ENCODE data around the gene MDM2.

The MDM2 gene

DNA sequence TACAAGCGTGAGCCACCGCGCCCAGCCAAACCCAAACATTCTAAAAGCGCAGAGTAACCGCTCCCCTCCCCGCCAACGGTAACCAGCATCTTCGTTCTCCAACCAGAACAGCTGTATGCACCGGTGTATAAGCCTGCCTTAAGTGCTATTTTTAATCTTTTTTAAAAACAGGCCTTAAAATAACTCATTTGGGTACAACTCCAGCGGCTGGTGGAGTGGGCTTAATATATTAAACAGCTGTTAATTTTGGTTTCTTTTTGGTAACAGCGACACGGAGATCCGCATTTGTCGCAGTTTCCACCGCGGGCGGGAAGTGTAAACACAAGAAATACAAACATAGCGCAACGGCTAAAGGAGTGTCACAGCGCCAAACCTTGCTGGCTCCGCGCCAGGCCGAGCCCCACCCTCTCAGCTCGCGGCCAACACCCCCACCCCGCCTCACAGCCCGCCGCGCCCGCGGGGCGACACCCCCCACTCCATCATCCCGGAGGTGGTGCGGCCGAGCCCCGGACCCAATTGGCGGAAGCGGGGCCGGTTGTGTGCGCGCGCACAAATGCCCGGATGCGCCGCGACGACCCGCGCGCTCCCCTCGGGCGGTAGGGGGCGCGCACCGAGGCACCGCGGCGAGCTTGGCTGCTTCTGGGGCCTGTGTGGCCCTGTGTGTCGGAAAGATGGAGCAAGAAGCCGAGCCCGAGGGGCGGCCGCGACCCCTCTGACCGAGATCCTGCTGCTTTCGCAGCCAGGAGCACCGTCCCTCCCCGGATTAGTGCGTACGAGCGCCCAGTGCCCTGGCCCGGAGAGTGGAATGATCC is at the start of gene MDM2:
Gene MDM2 (plus strand): TSS at position 602 of the 812 bp plus-strand sequence. CDS start 301 bp downstream, outside the sequence.
- DNase-seq (ENCODE audit: low read depth) = no peak

DNA sequence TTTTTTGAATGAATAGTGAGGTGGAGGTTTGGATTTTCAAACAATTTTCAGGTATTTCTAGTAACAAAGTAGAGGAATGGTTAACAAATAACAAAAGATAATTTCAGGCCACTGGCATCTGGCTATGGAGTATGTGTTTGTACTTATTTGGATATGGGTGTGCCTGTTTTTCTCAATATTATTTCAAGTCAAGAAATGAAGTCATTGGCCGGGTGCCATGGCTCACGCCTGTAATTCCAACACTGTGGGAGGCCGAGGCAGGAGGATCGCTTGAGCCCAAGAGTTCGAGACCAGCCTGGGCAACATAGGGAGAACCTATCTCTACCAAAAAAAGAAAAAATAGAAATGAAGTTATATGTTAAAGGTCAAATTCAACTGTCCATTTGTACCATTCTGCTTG is 48.1 kb upstream of the MDM2 start:
- no peak for DNase-seq (ENCODE audit: low read depth)

DNA sequence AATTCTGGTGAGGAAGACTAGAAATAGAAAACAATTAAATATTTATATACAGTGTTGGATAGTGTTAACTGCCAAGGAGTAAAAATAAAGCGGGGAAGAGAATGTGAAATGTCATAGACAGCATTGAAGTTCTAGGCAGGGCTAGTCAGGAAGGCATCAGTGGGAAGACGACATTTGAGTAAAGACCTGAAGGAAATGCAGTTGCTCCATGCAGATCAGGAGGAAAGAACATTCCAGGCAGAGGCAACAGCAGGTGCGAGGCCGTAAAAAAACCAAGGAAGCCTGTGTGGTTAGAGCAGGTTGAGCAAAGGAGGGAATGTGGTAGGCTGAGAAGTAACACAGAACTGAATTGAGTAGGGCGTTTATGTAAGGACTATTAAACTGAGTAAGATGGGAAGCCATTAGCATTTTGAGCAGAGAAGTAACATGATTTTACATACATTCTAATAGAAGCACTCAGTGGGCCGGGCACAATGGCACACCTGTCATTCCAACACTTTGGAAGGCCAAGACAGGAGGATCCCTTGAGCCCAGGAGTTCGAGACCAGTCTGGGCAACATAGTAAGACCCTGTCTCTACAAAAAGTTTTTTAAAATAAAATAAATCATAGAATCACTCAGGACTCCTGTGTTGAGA is 47.1 kb upstream of the MDM2 start:
- DNase-seq (ENCODE audit: low read depth) = no peak

DNA sequence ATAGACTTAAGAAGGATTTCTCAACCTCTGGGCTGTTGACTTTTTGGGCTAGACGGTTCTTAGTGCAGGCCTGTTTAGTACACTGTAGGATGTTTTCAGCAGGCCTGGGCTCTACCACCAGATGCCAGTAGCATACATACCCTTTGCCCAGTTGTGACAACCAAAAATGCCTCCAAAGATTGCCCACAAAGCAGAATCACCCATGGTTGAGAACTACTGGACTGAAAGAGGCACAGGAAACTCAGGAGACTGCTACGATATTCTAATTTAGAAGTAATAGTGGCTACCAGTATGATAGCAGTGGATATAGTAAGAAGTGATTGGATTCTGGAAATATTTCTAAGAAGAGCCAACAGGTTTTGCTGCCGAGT is 46.5 kb upstream of the MDM2 start:
- no peak for DNase-seq (ENCODE audit: low read depth)

DNA sequence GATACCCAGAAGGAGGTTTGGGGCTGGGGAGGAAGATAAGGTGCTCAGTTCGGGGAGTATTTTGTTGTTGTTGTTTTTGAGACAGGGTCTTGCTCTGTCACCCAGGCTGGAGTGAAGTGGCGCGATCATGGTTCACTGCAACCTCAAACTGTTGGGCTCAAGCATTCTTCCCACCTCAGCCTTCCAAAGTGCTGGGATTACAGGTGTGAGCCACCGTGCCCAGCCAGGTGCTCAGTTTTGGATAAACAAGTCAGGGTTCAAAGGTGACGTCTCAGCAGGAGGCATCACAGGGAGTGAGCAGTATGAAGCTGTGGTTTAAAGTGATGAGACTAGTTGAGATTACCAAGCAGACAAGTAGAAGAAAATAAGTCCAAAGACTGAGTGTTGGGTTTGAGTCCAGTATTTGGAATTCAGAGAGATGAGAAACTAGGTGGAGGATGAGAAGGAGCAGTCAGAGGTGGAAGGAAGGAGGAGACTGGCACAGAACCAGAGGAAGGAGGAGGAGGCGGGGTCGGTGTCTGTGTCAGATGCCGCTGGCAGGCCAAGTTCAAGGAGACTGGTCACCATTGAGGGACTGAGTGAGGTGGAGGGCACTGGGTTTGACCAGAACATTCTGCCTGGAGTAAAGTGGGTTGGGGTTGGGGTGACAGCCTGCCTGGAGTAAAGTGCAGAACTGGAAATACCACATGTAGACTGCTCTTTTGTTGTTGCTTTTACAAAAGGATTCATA is 45.9 kb upstream of the MDM2 start:
- DNase-seq (ENCODE audit: low read depth) = no peak

DNA sequence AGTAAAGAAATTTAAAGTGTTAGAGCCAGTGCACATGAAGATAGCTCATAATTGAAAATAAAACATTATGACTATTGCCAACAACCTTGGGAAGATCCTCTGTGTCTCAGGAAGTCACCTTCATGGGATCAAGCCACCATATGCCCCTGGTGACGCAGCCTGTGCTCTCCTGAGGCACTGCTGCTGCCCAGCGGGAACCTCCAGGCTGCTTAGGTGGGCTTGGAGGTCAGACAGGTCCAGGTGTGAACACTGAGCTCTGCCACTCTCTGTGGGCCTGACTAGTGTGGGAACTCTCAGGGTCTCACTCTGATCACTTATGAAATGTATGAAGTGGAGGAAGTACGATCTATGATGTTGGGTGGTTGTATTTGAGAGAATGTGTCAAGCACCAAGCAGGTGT is 45.3 kb upstream of the MDM2 start:
- no peak for DNase-seq (ENCODE audit: low read depth)

DNA sequence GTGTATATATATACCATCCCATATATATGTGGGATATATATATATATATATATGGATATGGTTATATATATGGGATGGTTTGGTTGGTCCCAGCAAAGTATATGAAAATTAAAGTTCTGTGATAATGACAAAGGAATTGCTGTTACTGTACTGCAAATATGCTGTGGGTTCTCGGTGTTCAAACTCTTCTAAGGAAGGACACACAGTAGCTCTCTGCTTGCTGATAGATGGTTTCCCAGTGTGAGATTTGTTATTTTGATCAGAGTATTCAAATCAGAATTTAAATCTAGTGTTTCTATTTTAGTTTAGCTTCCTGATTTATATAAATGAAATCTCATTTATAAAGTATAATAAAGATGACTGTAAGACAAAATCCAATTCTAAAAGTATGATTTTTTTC is 42.3 kb upstream of the MDM2 start:
- no peak for DNase-seq (ENCODE audit: low read depth)

DNA sequence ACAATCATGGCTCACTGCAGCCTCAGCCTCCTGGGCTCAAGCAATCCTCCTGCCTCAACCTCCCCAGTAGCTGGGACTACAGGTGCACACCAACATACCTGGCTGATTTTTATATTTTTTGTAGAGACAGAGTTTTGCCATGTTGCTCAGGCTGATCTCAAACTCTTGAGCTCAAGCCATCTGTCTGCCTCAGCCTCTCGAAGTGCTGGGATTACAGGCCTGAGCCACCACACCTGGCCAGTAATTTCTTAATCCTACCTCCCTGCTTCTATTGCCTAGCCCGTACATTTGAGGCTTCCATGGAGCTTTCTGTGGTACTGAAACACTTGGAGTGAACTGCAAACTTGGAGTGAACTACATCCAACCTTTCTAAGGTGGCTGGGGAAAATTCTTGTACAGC is 41.3 kb upstream of the MDM2 start:
- DNase-seq (ENCODE audit: low read depth) = no peak

DNA sequence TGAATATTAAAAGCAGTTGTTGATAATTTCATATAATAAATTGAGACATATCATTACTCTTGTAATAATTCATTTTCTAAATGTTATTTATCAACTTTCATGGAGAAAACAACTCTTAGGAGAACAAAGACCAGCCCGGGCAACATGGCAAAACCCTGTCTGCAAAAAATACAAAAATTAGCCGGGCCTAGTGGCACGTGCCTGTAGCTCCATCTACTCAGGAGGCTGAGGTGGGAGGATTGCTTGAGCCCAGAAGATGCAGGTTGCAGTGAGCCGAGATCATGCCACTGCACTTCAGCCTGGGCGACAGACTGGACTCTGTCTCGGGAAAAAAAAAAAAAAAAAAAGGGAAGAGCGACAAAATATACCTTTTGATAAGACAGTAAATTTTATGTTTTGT is 40.8 kb upstream of the MDM2 start:
- no peak for DNase-seq (ENCODE audit: low read depth)

DNA sequence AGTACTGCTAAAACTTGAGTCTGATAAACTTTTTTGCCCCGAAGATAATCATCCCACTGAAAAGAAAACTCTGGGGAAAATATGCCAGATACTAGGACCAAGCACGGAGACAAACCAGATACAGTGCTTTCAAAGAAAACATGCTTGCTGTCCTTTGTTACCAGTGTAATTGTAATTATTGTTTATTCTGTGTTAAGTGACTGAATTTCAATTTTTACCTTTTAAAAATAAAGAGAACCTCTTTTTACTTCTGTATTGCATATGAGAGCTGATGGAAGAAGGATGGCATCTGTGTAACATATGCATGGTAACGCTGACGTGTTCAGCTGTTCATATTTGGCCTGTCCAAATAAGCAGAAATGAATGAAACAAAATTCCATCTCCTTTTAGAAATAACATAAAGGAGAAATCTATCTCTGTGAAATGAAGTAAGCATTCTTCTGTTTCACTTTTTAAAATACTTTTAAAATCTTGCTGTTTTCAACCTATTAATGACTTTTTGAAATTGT is 39.5 kb upstream of the MDM2 start:
- no peak for DNase-seq (ENCODE audit: low read depth)

DNA sequence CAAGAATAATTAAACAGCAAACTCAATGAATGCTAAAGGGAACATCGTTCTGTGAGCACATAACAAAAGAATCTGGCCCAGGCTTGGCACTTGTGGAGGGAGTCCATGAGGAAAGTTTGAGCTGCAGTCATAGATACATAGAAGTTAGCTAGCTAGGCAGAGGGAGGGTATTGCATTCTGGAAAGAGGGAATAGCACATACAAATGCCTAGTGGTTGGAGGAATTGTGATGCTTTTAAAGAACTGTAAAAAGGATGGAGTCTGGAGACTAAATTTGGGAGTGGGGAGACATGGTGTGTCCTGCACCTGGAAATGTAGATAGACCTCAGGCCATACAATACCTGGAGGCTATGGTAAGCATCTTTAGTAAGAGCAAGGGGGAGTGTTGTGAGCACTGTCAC is 38.0 kb upstream of the MDM2 start:
- no peak for DNase-seq (ENCODE audit: low read depth)

DNA sequence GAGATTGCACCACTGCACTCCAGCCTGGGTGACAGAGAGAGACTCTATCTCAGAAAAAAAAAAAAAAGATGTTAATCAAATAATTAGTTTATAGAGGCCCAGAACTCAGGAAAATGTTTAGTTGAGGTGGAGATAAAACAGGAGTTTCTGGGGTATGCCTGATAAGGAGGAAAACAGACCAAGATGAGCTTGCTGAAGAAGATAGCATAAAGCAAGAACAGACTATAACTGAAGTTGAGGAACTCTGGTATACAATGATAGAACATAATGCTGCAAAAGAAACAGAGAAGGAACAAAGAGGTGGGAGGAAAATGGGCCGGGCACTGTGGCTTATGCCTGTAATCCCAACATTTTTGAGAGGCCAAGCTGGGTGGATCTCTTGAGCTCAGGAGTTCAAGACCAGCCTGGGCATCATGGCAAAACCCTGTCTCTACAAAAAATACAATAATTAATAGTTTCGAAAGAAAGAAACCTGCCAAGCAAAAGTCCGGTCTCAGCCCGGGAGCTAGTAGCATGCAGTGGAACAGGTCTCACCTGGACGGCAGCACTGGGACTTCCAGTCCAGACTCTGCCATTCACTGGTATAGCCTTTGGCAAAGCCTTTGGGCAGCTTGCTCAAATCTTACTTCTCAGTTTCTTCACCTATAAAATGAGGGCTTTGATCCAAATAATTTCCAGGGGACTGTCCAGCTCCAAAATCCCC is 36.6 kb upstream of the MDM2 start:
- DNase-seq (ENCODE audit: low read depth) = no peak

DNA sequence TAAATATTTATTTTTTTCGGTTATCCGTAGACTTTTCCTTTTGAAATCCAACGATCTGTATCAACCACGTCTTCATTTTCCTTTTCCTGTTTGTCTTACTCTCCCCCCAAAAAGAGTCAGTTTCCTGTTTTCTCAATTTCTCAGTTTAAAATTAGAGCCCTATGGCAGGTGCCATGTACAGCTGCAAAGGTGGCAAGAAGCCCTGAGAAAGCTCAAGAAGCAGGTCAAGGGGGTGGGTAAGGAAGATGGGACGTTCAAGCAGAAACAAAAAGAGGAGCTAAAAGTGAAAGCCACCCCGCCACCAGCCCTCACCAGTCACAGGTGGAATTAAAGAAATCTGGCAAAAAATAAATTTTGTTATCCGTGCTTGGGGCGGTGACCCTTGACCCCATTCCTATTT is 35.3 kb upstream of the MDM2 start:
- no peak for DNase-seq (ENCODE audit: low read depth)

DNA sequence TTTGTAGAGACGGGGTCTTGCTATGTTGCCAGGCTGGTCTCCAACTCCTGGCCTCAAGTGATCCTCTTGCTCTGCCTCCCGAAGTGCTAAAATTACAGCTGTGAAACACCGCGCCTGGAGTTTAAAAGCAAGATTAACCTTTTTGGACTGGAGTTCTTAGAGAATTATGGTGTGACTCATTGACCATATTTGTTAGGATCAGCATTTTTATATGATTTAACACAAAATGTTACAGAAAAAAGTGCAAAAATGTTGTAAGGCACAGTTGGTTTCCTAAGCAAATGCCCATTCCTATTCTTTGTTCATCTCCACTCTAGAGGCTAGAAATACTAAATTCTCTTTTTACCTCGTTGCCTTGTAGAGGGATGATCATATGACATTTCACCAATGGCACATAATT is 34.4 kb upstream of the MDM2 start:
- DNase-seq (ENCODE audit: low read depth) = no peak

DNA sequence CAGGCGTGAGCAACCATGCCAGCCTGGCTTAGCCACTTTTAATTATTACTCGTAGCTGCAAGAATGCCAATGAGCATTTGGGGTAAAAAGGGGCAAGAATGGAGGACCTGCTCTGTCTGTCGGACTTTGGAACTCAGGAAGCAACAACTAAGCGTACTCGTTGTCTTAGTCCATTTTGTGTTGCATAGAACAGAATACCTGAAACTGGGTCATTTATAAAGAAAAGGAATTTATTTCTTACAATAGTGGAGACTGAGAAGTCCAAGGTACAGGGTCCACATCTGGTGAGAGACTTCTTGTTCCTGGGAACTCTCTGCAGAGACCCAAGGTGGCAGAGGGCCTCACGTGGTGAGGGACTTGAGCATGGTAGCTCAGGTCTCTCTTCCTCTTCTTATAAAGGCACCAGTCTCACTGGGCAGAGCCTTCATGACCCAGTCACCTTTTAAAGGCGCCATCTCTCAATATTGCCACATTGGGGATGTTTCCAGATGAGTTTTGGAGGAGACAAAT is 32.8 kb upstream of the MDM2 start:
- no peak for DNase-seq (ENCODE audit: low read depth)

DNA sequence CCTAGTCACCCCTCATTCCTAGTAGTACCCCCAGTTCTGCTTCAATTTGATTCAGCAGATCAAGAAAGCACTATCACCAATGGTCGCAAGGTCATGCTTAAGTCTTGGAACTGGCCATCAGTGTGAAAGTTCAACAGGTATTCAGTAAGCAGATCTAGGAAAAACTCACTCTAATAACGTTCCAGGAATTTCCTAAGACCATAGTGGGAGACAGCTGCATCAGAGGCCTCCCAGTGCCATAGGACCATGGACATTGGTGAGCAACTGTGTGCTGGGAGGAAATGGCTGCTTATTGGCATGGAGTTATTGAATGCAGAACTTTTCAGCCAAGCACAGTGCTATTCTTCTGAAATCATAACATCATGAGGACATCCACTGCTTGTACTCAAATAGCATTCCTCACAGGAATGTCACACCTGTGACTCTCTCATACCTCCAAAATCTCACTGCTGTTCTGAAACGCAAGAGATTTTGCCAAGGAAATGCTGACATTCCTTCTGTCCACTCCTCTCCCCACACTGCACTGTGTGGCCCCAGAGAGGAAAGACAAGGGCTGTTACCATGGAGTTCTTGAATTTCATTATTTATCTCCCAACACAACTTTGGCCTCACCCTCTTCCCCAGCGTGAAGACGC is 30.9 kb upstream of the MDM2 start:
- DNase-seq (ENCODE audit: low read depth) = no peak

DNA sequence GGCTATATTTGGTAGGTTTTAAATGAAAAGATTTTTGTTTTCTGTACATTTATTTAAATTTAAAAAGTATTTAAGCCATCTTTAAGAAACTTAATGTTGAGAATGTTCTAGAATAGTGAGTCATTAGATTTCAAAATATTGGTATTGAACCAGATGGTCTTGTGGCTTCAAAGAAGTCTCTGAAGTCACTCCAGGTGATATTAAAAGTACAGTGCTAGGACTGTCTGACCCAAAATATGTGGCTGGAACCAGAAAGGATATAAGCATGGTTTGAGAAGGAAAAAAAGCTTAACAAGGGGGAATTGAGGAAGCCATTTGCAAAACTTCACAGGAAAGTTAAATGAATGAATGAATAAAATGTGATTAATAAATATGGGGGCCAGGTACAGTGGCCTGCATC is 28.7 kb upstream of the MDM2 start:
- DNase-seq (ENCODE audit: low read depth) = no peak

DNA sequence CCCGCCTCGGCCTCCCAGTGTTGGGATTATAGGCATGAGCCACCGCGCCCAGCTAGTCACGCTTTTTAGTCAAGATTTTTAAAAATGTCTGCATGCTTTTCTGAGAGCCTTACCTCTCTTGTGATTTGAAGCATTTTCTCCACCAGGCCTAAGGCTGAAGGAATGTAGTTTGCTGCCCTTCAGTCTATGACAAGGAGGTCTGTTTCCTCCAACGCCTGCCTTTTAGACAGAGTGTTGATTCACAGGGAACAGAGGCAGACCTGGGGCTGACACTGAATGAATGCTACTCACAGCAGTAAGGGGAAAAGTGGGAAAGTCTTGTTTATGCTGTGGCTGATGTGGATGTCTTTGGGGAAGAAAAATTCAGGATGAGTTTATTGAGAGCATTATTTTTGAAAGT is 27.2 kb upstream of the MDM2 start:
- DNase-seq (ENCODE audit: low read depth) = no peak

DNA sequence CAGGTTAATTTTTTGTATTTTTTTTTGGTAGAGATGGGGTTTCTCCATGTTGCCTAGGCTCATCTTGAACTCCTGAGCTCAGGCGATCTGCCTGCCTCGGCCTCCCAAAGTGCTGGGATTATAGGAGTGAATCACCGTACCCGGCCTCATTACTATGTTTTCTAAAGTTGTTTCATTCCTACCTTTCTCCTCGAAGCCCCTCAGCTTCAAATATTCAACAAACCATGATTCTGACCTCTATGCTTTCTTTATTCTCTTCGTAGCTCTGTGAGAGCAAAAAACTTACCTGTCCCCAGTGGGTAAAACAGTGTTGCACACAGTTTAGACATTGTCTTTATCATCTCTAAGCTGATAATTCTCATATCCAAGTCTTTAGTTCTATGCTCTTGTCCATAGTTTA is 26.2 kb upstream of the MDM2 start:
- no peak for DNase-seq (ENCODE audit: low read depth)

DNA sequence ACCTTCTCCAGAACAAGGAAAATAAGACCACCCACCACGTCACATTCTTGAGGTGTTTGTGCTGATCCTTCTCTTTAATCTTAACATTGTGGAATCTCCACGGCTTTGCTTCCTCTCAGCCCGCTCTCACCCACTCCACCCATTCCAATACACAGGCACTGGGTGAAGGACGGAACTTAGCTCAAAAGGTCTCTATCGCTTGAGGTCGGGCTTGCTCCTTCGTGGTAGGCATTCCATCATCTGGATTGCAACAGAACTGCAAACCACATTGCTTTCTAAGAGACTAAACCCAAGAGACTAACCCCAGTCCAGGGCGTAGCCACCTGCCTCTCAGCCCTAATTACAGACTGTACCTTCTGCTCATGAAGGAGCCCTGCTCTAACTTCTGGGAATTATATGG is 24.0 kb upstream of the MDM2 start:
- no peak for DNase-seq (ENCODE audit: low read depth)

DNA sequence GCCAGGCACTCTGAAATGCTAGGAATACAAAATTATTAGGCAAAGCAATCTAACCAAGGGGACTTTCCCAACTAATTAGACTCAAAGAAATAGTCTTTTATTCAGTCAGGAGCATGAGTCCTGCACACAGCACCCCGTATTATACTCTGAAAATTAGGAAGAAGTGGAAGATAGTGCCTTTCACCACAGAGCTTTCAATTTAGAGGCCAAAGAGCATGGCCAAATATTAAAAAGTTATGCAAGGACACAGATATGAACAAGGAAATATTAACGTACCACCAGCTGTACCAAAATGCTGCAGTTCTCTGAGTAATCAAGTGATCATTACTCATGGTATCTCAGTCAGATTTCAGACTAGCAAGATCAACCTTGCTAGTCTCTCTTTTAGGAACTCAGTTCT is 22.6 kb upstream of the MDM2 start:
- no peak for DNase-seq (ENCODE audit: low read depth)

DNA sequence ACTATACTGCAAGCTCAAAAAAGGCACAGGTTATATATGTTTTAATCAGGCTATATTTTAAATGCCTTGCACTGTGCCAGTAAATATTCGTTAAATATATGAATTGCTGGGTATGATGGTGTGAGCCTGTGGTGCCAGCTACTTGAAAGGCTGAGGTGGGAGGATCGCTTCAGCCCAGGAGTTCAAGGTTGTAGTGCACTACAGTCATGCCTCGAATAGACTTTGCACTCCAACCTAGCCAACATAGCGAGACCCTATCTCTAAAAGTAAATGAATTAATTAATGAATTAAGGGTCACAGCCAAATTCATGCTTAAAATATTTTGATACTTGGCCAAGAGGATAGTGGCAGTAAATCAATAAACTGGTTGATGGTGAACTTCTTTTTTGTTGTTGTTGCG is 22.2 kb upstream of the MDM2 start:
- DNase-seq (ENCODE audit: low read depth) = no peak

Data from non-pigmented ciliary epithelial cell (primary cell).